HG03469 (cell line): ENCODE results near the gene MRPS6.

Source experiments
- ATAC-seq: cut with Tn5 transposase; IDR thresholded peaks from one replicate; pipeline ENCODE4 v1.9.1; 2021; ENCODE audit warnings: mild to moderate bottlenecking, moderate library complexity, moderate number of reproducible peaks; ENCODE audit not compliant: unreplicated experiment

The MRPS6 gene

DNA sequence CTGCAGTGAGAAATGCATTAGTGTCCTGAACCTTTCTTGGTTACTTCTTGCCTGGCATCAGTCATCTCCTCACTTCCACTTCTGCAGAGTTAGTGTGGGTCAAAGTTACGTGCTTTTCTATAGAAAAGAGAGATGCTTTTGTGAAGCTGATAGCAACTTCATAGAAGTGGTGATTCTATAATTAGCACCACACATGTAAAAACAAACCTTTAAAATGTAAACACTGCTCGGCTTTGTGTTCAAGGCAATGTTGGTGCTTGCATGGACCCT lies 57.3 kb downstream of the MRPS6 start:
- ATAC-seq, result no peak

DNA sequence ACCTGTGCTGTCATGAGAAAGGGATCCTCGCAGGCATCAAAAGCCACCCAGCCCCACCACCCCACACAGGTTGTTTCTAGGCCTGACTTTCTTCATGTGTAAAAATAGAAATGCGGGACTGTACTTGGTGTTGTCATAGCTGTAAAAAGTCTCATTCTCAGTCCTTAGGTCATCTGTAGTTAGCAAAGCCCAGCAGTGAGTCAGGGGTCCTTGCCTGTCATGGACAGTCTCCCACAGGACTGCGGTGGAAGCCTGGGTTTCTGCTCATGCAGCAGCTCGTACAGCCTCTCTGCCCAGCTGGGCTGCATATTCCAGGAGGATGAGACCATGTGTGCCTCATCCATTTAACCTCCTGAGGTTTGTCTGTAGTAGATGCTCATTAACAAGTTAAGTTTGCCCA lies 58.2 kb downstream of the MRPS6 start:
- no peak for ATAC-seq

DNA sequence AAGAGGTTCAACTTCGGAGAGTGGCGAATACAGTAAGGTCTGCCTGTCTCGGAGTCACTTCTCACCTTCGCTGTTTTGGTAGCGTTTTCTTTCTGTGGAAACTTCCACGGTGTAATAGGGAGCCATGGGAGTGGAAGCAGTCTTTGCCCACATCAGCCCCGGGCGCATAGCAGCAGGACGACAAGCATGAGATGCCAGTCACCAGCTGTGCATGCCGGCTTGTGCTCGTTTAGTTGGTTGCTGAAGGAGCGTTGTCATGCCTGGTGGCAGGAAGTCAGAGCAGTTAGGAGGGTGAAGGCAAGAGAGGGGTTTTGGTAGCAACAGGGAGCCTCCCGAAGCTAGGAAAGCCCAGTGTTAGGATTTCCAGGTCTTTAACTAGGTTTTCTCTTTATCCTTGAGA lies 58.8 kb downstream of the MRPS6 start:
- no peak for ATAC-seq

DNA sequence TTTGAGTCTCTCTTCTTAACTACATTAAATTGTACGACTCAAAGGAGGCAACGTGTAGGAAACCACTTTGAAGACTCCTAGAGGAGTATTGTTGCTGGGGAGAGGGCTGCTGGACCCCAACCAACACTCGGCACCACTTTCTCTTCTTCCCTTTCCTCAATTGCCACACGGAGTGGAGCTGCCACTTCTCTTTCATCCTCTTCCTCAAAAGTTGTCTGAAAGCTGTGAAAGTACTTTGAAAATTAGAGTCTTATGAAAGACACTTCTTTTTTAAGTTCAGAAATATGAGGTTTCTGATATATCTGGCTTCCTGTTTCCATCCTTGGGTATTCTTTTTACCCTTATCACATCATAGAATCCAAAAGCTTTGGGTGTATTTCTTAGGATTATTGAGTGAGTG lies 59.5 kb downstream of the MRPS6 start:
- no peak for ATAC-seq

DNA sequence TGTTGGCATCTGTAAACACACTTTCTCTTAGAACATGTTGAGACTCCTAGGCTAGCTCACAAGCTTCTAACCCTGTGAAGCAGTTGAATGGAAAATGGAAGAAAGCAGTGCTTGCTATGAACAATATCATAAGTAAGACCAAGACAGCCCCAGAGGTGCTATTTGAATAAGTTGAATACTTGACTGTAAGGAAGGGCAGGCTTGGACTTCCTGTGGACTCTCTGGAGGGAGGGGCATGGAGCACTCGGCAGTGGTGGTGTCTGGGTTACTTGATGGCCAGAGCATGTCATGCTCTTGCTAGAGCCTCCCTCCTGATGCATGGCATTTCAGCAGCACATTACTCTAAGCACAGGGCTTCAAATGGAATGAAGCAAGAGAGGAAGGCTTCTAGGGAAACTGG lies 60.0 kb downstream of the MRPS6 start:
- ATAC-seq, result no peak

DNA sequence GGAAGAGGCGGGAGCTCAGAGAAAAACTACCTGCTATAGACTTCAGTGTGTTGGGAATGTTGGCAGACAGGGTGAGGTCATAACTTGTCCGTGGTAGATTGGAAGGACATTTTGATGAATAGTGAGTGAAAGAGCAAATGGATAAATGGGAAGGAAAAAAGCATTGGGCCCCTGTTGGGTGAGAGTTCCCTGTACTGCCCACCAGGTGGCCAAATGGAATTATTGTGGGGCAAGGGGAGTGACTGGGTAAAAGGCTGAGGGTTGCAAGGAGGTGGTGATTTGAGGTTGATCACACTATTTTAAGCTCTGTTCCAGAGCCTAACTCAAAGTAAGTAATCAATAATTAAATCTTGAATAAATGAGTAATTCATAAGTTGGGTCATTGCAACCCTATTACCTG lies 60.4 kb downstream of the MRPS6 start:
- no peak for ATAC-seq

DNA sequence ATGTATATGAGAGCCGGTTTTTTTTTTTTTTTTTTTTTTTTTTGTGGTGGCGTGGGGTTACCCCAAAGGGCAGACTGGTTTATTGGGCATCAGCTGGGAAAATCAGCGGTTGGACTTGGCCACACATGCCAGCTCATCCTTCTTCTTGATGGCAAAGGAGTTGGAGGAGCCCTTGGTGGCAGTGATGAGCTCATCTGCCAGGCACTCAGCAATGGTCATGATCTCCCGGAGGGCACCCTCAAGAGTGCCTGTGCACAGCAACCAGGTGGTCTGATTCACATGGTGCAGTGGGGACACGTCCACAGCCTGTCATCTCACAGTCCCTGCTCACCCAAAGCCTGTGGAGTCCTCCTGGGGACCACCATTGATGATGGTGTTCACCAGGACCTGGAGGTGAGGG lies 62.0 kb downstream of the MRPS6 start:
- ATAC-seq, result no peak

DNA sequence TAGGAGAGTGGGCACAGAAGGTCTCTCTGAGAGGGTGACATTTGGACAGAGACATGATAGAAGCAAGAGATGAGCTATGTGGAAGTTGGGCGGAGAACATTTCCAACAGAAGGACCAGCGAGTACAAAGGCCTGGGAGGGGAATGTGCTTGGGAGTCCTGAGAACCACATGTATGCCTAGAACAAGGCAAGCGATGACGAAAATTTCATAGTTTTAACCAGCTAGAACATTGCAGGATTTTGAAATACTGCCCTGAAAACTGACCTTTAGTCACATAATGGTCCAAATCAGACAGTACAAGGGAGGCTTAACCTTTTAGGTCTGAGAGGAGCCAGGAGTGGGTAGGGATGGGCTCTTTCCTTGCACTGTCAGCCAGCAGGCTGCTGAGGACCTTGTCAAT lies 68.0 kb downstream of the MRPS6 start:
- ATAC-seq, result no peak

DNA sequence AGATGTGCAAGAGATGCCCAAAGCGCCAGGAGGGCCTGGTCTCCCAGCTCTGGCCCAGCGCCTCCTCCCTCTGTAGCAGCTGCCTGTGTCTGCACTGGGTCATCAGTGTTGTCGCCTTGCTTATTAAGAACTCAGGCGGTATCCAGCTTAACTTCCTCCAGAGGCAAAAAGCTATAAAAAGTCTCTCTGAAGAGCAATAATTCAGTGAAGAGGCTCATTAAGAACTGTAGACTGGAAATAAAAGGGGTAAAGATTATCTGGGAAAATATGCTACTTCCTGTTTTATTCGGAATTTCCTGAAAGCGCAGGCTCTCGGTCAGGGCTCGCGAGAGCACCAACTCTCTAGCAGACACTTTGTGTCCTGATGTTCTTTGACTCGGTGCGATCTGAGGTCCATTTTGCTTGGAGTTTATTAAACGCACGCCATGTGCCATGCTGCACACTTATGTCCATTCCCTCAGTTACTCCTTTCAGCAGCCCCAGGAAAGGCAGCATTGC lies 70.4 kb downstream of the MRPS6 start:
- no peak for ATAC-seq

DNA sequence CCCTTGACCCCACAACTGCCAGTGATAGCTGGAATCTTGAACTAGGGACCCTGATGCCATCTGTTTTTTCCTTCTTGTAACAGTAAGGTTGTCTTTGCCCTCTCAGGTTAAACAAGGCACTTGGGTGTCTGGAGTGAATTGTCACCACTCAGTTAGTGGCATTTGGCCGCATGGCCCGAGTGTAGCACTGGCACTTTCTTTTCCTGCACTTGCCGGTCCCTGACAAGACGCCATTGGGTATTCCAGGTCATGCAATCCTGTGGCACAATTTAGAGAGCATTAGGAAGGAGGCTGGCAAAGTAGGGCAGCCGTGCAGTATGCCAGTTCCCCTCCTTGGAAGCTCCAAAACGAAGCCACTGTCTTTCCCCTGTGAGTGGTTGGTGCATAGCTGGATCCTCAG lies 70.8 kb downstream of the MRPS6 start:
- no peak for ATAC-seq

DNA sequence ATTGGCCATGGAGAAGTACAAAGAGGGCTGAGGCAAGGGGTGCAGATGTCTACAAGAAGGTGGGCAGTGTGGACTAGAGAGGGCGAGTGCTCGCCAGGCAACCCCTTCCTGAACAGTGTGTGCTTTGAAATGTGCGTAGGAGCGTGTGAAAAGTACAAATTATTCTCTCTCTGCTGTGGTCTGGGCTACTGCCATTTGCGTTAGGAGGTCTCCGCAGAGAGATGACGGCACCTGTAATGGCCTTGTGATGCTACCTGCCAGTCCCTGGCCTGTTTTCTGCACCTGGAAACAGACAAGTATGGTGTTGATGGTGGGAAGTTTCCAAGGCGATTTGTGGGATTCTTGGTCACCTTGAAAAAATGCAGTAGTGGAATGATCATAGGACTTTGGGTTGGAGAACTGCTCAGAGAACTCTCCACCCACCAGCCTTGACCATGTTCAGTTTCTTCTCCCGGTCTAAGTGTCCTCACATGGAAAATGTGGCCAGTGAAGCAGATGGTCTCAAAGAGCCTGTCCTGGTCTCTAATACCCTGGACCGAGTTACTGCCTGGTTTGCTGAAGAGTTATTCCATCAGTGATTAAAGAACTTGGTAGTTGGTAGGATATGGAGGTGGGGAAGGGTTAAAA lies 74.5 kb downstream of the MRPS6 start:
- ATAC-seq, result no peak

DNA sequence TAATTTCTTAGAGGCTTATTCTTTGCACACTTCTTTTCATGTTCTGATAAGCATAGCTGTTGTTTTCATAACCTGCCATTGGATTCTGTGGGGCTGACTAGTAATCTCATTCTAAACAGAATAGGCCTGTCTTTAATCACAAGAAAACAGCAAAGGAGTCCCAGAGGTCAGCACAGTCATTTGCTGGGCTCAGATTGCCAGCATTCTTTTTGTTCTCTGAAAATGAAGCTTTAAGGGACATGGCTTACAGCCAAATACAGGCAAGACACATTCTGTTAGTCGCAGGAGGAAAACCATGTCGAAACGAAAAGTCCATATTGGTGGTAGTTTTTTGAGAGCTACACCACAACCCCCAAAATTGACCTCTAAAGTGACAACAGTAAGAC lies 75.0 kb downstream of the MRPS6 start:
- ATAC-seq, result no peak

DNA sequence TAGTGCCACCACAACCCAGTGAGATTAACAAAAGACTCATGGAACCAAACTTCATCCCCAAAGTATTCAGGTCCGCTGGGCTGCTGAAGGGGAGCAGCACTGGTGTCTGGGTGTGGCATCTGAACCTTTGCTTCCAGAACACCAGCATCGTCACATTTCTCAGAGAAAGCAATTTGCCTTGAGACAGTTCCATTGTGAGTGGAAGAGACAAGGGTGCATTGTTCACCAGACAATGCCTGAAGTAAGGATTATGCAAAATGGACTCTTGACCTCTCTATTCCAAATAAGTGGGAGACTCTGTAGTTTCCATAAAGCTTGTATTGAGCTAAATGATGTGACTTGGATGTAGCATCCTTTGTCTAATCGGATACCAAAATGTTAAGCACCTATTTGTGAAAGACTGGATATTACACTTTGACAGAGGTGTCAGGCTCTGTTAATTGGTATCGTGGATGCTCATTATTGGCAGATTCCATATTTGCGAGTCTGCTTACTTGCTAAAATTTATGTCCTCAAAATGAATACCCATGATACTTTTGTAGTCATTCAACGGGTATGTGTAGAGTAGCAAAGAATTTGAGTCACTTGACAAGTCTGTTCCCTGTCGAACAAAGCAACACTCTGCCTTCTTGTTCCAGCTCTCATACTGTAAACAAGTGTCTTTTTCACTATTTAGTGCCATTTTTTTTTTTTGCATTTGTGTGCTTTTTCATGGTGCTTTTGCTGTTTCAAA lies 75.6 kb downstream of the MRPS6 start:
- no peak for ATAC-seq

DNA sequence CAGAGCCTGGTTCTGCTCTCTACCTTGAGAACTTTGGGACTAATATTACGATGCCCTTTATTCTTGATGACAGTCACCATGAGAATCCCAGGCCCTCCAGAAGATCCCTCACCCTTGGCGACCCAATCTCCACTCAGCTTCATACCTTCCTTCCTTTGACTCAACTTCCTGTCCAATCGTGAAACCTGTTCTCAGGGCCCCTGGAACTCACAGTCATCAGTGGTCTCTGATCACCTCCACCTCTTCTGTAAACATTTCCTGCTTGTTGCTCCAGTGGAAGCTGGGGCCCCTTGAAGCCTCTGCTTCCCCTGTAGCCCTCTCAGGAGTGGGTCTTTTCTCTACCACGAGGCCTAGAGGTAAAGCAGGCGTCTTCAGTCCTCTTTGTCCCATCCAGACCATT lies 79.1 kb downstream of the MRPS6 start:
- no peak for ATAC-seq

DNA sequence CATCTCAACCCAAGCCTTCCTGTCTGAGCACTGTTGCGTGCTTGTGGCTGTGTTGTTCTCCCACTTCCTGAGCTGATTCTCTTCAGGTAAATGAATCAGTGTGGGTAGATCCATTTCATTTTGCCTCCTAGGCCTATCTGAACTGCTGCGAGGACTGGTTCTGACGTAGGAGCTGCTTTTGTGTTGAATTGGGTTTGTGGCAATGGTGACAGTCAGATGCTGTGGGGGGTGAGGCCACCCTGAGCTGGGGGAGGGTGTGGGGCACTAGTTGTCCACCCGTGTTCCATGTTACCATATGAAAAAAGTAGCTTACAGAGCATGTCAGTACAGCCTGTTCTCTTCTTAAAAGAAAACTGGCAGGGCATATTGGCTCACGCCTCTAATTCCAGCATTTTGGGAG lies 81.5 kb downstream of the MRPS6 start:
- no peak for ATAC-seq

DNA sequence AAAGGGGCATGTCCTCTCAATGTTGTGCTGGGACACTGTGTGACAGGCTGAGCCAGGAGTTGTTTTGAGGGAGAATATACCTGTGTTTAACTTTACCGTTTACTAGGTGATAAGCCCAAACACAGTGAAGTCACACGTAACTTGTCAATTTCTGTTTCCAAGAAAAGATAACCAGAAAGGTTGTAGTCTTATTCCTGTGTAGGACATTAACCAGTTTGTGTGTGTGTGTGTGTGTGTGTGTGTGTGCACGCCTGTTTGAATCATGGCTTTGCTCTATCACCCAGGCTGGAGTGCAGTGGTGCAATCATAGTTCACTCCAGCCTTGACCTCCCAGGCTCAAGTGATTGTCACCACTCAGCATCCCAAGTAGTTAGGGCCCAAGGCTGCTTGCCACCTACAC lies 83.6 kb downstream of the MRPS6 start:
- no peak for ATAC-seq

DNA sequence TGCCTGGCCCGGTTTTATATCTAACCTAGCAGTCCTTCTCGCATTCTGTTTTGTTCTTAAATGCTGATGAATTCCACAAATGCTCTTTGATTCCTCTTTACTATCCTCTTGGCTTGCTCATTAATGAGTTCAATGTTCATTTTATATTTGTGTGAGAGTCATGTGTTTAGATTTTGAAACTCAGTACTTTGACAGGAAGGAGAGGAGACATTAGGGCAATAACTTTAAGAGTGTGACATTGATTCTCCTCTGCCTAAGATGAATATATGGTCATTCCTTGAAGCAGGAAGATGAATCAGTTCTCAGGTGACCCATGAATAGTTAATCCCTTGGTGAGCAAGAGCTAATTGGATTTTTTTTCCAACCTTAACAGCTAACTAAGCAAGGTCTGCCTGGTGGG lies 84.1 kb downstream of the MRPS6 start:
- no peak for ATAC-seq

DNA sequence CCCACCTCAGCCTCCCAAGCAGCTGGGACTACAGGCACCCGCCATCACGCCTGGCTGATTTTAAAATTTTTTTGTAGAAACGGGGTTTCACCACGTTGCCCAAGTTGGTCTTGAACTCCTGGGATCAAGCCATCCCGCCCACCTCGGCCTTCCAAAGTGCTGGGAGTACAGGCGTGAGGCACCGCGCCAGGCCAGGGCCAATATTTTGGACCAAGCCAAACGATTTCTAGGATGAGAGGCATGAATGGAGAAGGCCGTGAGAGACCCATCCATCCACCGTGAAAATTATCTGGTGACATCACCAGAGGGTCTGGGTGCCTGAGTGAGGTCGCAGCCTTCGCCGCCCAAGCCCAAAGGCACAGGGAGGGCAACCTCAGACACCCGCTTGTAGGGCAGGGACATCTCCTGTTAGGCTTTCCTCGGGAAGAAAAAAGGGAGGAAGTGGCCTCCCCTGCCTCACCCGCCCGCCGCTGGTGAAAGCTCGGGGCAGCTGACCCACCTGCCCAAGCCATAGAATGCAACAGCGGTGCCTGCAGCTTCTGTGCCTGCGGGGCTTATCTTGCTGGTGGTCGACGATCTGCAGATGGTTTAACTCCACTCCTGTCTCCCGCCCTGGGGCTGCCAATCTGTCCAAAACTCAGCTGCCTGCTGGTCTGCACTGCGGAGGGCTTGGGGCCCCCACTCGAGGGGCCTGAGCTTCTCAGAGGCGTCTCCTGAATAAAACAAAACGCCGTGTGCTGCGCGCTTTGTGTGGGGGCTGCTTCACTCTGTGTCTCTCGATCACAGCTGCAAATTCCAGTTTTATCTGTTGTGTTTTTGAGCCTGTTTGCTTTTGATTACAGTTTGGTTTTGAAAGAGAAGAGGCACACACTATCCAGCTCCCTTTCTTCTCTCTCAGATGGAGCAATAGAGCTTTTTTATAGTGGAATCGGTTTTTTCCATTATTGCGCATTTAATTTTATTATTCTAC lies 85.8 kb downstream of the MRPS6 start:
- no peak for ATAC-seq

DNA sequence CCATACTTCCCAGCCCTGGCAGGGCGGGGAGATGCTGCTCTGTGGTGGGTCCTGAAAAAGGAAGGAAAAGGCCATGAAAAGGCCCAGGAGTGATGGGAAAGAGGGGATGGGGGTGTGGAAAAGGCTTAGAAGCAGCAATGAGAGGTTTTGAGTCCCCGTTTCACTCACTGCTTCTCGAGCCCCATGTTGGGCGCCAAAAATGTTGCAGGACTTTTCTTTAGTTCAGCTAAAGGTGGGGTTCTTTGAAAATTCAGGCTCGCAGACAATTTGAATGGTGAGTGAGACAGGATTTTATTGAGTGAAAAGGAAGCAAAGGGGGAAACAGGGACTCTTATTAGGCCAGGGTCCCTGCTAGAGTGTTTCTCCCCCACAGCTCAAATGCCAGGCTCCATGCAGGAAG lies 93.1 kb downstream of the MRPS6 start:
- ATAC-seq, result no peak

DNA sequence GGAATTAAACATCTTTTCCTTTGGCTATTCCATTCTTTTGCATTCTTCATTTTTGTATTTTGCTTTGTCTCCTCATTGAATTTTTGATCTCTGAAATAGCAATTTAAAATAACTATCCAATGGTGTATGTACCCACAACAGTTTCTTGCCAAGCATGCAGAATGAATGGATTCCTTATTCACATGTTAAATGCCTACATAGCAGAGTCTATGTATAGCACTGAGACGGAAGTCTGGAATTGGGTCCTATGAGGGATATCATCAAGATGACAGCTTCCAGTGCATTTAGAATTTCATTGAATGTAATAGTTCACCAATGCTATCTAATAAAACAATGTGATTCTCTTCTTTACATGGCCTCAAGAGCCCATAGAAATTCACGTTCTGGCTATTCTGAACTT lies 97.5 kb downstream of the MRPS6 start:
- ATAC-seq, result no peak

DNA sequence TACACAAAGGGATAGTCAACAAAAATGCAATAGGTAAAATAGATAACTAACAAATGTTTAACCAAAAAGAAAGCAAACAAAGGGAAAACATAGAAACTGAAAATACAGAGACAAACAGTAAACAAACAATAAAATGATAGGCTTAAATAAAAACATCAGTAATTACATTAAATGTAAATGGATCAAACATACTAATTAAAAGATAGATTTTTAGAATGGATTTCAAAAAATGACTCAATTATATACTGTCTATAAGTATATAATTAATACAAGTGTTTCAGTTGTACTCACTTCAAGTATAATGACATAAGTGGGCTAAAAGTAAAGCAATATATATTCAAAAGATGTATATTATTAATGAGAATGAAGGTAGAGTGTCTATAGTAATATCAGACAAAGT lies 101.1 kb downstream of the MRPS6 start:
- ATAC-seq, result no peak

DNA sequence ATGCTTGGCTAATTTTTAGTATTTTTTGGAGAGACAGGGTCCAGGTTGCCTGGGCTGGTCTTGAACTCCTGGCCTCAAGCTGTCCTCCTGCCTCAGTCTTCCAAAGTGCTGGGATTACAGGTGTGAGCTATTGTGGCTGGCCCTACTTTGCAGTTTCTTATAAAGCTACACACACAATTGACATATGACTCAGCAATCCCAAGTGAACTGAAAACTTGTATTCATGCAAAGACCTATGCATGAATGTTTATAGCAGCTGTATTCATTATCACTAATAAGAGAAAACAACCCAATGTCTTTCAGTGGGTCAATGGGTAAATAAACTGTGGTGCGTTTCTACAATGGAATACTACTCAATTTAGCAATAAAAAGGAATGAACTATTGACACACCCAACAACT lies 103.1 kb downstream of the MRPS6 start:
- ATAC-seq, result no peak
